Neural cell (in vitro differentiated cells): ENCODE results near the gene CRLF2. TPM values are rescaled to one million over a fixed set of nuclear protein-coding genes. Genes with fewer than 3 reads are reported as not detected.
"Not testable (repeated sequence)": the region's sequence is repeated elsewhere in the genome, so short reads cannot be mapped to it uniquely, and the experiment has no call there.

Experiments
- H2AFZ ChIP-seq: fragments of 200-600, 300-800 bp; sonication (generic), shearing (Covaris generic); 2 replicates; pipeline ENCODE4 v1.6.0; 2014; ENCODE audit warnings: low read depth, mild to moderate bottlenecking, antibody characterized with exemption, low read length, moderate library complexity
- H3F3A ChIP-seq: fragments of 200-600 bp; shearing (Covaris generic); 2 replicates; pipeline ENCODE4 v1.6.1; 2016; ENCODE audit warnings: mild to moderate bottlenecking, moderate library complexity, mixed read lengths, antibody characterized with exemption, low read length; ENCODE audit not compliant: insufficient read depth, poor library complexity, severe bottlenecking
- H3K27ac ChIP-seq: fragments of 200-600, 300-800 bp; sonication (generic), shearing (Covaris generic); 2 replicates; pipeline ENCODE4 v1.5.1; 2014; ENCODE audit warnings: mild to moderate bottlenecking, low read length, moderate library complexity
- H3K27me3 ChIP-seq: fragments of 300-800, 200-600 bp; sonication (generic), shearing (Covaris generic); 2 replicates; pipeline ENCODE4 v1.6.0; 2014; ENCODE audit warnings: mild to moderate bottlenecking, low read depth, low read length, moderate library complexity; ENCODE audit not compliant: insufficient read depth
- H3K36me3 ChIP-seq: fragments of 300-800, 200-600 bp; sonication (generic), shearing (Covaris generic); 2 replicates; pipeline ENCODE4 v1.5.1; 2014; ENCODE audit warnings: mild to moderate bottlenecking, antibody characterized with exemption, low read length, moderate library complexity; ENCODE audit not compliant: insufficient read depth
- H3K4me2 ChIP-seq: fragments of 300-800, 200-600 bp; sonication (generic), shearing (Covaris generic); 2 replicates; pipeline ENCODE4 v1.6.0; 2014; ENCODE audit warnings: mild to moderate bottlenecking, low read length
- H3K4me3 ChIP-seq: fragments of 300-800, 200-600 bp; sonication (generic), shearing (Covaris generic); 2 replicates; pipeline ENCODE4 v1.5.1; 2014; ENCODE audit warnings: mild to moderate bottlenecking, low read length, moderate library complexity
- H3K79me2 ChIP-seq: fragments of 200-600 bp; shearing (Covaris generic); replicated peaks from 2 replicates; pipeline ENCODE4 v1.6.0; 2014; ENCODE audit warnings: mild to moderate bottlenecking, low read length, moderate library complexity; ENCODE audit not compliant: insufficient read depth
- H3K9ac ChIP-seq: fragments of 300-800, 200-600 bp; sonication (generic), shearing (Covaris generic); 2 replicates; pipeline ENCODE4 v1.6.1; 2016; ENCODE audit warnings: mild to moderate bottlenecking, low read length, mixed read lengths
- H3K9me2 ChIP-seq: fragments of 200-600 bp; shearing (Covaris generic); 2 replicates; pipeline ENCODE4 v1.6.1; 2016; ENCODE audit warnings: mild to moderate bottlenecking, low read length, mixed read lengths; ENCODE audit not compliant: insufficient read depth
- H3K9me3 ChIP-seq: fragments of 200-600, 300-800 bp; sonication (generic), shearing (Covaris generic); 2 replicates; pipeline ENCODE4 v1.6.1; 2016; ENCODE audit warnings: mild to moderate bottlenecking, mixed run types, low read length, moderate library complexity, mixed read lengths
- H4K20me1 ChIP-seq: fragments of 200-600 bp; shearing (Covaris generic); 2 replicates; pipeline ENCODE4 v1.6.1; 2016; ENCODE audit warnings: mild to moderate bottlenecking, mixed run types; ENCODE audit not compliant: insufficient read depth
- CTCF ChIP-seq: fragments of 450-650 bp; IDR thresholded peaks from 2 replicates; pipeline ENCODE4 v1.5.1; 2014; ENCODE audit warnings: antibody characterized with exemption, mild to moderate bottlenecking, moderate library complexity; ENCODE audit not compliant: poor library complexity, severe bottlenecking
- EP300 ChIP-seq: fragments of 450-650 bp; conservative IDR thresholded peaks from 2 replicates; pipeline ENCODE4 v1.6.1; 2014; ENCODE audit warnings: antibody characterized with exemption, mild to moderate bottlenecking, moderate library complexity; ENCODE audit not compliant: poor library complexity, severe bottlenecking
- EZH2 ChIP-seq: fragments of 200-600, 300-800 bp; shearing (Covaris generic), sonication (generic); IDR thresholded peaks from 2 replicates; pipeline ENCODE4 v1.6.1; 2014; ENCODE audit warnings: antibody characterized with exemption, low read length, borderline replicate concordance, mild to moderate bottlenecking; ENCODE audit not compliant: insufficient read depth, poor library complexity, severe bottlenecking
- MXI1 ChIP-seq: fragments of 450-650 bp; conservative IDR thresholded peaks from 2 replicates; pipeline ENCODE4 v1.6.1; 2014; ENCODE audit warnings: antibody characterized with exemption, mild to moderate bottlenecking; ENCODE audit not compliant: poor library complexity, severe bottlenecking
- POLR2AphosphoS5 ChIP-seq: IDR thresholded peaks from 2 replicates; pipeline ENCODE4 v1.6.1; 2012
- RAD21 ChIP-seq: fragments of 450-650 bp; conservative IDR thresholded peaks from 2 replicates; pipeline ENCODE4 v1.6.1; 2014; ENCODE audit warnings: antibody characterized with exemption, mild to moderate bottlenecking, moderate library complexity
- REST ChIP-seq: IDR thresholded peaks from 2 replicates; pipeline ENCODE4 v1.6.1; 2012; ENCODE audit warnings: borderline replicate concordance
- SMC3 ChIP-seq: fragments of 450-650 bp; conservative IDR thresholded peaks from 2 replicates; pipeline ENCODE4 v1.6.1; 2014; ENCODE audit warnings: antibody characterized with exemption, mild to moderate bottlenecking, moderate library complexity; ENCODE audit not compliant: poor library complexity
- TAF1 ChIP-seq: IDR thresholded peaks from 2 replicates; pipeline ENCODE4 v1.6.1; 2012; ENCODE audit warnings: low read depth
- polyA plus RNA-seq: library from polyadenylated mRNA; depleted of rRNA; stranded (reverse); fragments of >200 nt; gene quantifications from 2 replicates; pipeline ENCODE4 v1.2.3, GENCODE V29; 2014

Gene CRLF2
- polyA plus RNA-seq, 1 donor from 2014 or later = not detected

- Histone ChIP-seq H3F3A (no peaks in the 10 kb centered on the region), H3K9me3 (no peaks in the 10 kb centered on the region), H3K9me2 (no peaks in the 10 kb centered on the region), H3K79me2 (no peaks in the 10 kb centered on the region), H3K4me3 (no peak overlapping the region), H3K27me3 (no peaks in the 10 kb centered on the region), H3K36me3 (no peaks in the 10 kb centered on the region), H3K9ac (no peak overlapping the region), H3K4me2 (no peak overlapping the region), H4K20me1 (no peaks in the 10 kb centered on the region), H2AFZ (no peak overlapping the region), H3K27ac (no peak overlapping the region)
- no peak for TF ChIP-seq EZH2
- no peak for TF ChIP-seq MXI1
- TF ChIP-seq CTCF = no peak
- TF ChIP-seq RAD21 = no peak
- no peak for TF ChIP-seq EP300
- TF ChIP-seq REST = no peak
- TF ChIP-seq SMC3 = no peak
- TF ChIP-seq TAF1 = no peak
- TF ChIP-seq POLR2AphosphoS5 = no peak
These were observed 10.2 kb downstream of the CRLF2 start for GRCh38 chrX:1202251-1202650.

- no peaks in the 10 kb centered on the region for H3K79me2 ChIP-seq
- H3K27ac ChIP-seq = no peak overlapping the region
- H3K4me3 ChIP-seq = no peak overlapping the region
- no peaks in the 10 kb centered on the region for H3K9me3 ChIP-seq
- no peaks in the 10 kb centered on the region for H3K27me3 ChIP-seq
- H2AFZ ChIP-seq = no peak overlapping the region
- H3K36me3 ChIP-seq = no peaks in the 10 kb centered on the region
- no peak overlapping the region for H3K9ac ChIP-seq
- H3F3A ChIP-seq = no peaks in the 10 kb centered on the region
- no peaks in the 10 kb centered on the region for H3K9me2 ChIP-seq
- TF ChIP-seq SMC3 (no peak), REST (no peak), TAF1 (no peak), EZH2 (no peak), POLR2AphosphoS5 (no peak), CTCF (no peak), RAD21 (no peak), MXI1 (no peak), EP300 (no peak)
- no peaks in the 10 kb centered on the region for H4K20me1 ChIP-seq
- H3K4me2 ChIP-seq = no peak overlapping the region
These were observed 16.0 kb downstream of the CRLF2 start for GRCh38 chrX:1196436-1196835.

- H3K79me2 ChIP-seq, H3K4me2 ChIP-seq, H3K27ac ChIP-seq, H3K9me3 ChIP-seq, H3F3A ChIP-seq, H2AFZ ChIP-seq, H3K27me3 ChIP-seq, H3K36me3 ChIP-seq, H4K20me1 ChIP-seq, H3K4me3 ChIP-seq, H3K9me2 ChIP-seq, H3K9ac ChIP-seq: not testable (repeated sequence)
These were observed 20.3 kb downstream of the CRLF2 start for GRCh38 chrX:1192196-1192595.
